GM12892 (cell line): ENCODE data around the gene ZNF407.

Experiments
- POLR2A ChIP-seq: IDR thresholded peaks from 2 replicates; pipeline ENCODE4 v1.6.1; 2011; ENCODE audit warnings: low read depth, low read length, control low read depth
- TAF1 ChIP-seq: IDR thresholded peaks from 2 replicates; pipeline ENCODE4 v1.6.1; 2011; ENCODE audit warnings: low read depth, mild to moderate bottlenecking, control low read depth, low read length, borderline replicate concordance

GRCh38 chr18:74632856-74633255, 35.2 kb downstream of the ZNF407 start:
- no peak for TF ChIP-seq POLR2A
- no peak for TF ChIP-seq TAF1
